Transverse colon (tissue), 4 donors: ENCODE data around the gene NXPH3. TPM values are rescaled to one million over a fixed set of nuclear protein-coding genes. Genes with fewer than 3 reads are reported as not detected.

Source experiments
- DNase-seq: peaks from one replicate; pipeline ENCODE4 v3.0.0-alpha.2; 2019
- H3K27ac ChIP-seq, 4 donors: fragments of 200-600 bp; sonication (generic); 2 replicates each; pipeline ENCODE4 v1.5.1; 2016 to 2018; ENCODE audit warnings: inconsistent platforms in 4 of 4
- H3K27me3 ChIP-seq: fragments of 200-600 bp; sonication (generic); 2 replicates; pipeline ENCODE4 v1.5.1; 2017; ENCODE audit warnings: inconsistent platforms
- H3K36me3 ChIP-seq, 4 donors: fragments of 200-600 bp; sonication (generic); 2 replicates each; pipeline ENCODE4 v1.5.1; 2017 to 2019; ENCODE audit warnings: inconsistent platforms in 4 of 4
- H3K4me1 ChIP-seq, 4 donors: fragments of 200-600 bp; sonication (generic); 2 replicates each; pipeline ENCODE4 v1.5.1; 2017 to 2020; ENCODE audit warnings: inconsistent platforms in 4 of 4
- H3K4me3 ChIP-seq, 4 donors: fragments of 200-600 bp; sonication (generic); 1 replicate in 1 of 4; 2 replicates in 3 of 4; pipeline versions ENCODE4 v1.5.1 to v1.6.1; 2017 to 2019; ENCODE audit warnings: inconsistent platforms in 4 of 4
- H3K9me3 ChIP-seq, 2 donors: fragments of 200-600 bp; sonication (generic); 2 replicates each; pipeline ENCODE4 v1.5.1; 2017 to 2019; ENCODE audit warnings: inconsistent platforms in 2 of 2
- CTCF ChIP-seq, 5 experiments: fragments of 200-600 bp in 3 of 5; fragments of 450-650 bp in 2 of 5; sonication (generic) in 3 of 5; IDR thresholded peaks; 1 replicate in 2 of 5; 2 replicates in 3 of 5; pipeline ENCODE4 v1.5.1; 2016 to 2017; ENCODE audit warnings: antibody characterized with exemption in 5 of 5, inconsistent platforms in 3 of 5, mild to moderate bottlenecking in 2 of 5, moderate library complexity in 1 of 5
- EP300 ChIP-seq: sonication (generic); formaldehyde crosslinking; IDR thresholded peaks from one replicate; pipeline ENCODE4 v1.6.1; 2017; ENCODE audit warnings: antibody characterized with exemption, low read depth
- POLR2A ChIP-seq: fragments of 450-650 bp; IDR thresholded peaks from one replicate; pipeline ENCODE4 v1.6.1; 2016; ENCODE audit warnings: antibody characterized with exemption, mild to moderate bottlenecking, moderate library complexity
- POLR2AphosphoS5 ChIP-seq, 3 donors: sonication (generic); formaldehyde crosslinking; IDR thresholded peaks; one replicate each; pipeline ENCODE4 v1.6.1; 2016; ENCODE audit warnings: antibody characterized with exemption in 3 of 3
- WGBS, 2 donors: methylation state at CpG; one replicate each; pipeline ENCODE4 v1.1.5; 2018; ENCODE audit warnings: low coverage in 1 of 2; 5-methylcytosine and 5-hydroxymethylcytosine counted together
- in situ Hi-C, 4 donors: fragments of 200-750 bp; cut with MboI; loops; one replicate each; pipeline versions ENCODE4 v1.15.0 to v1.15.1; 2017; ENCODE audit warnings: low sequenced_read_pairs in 3 of 4, low pct_ligation_motif_present in 1 of 4, low pct_unique_long_range_greater_than_20kb in 1 of 4
- intact Hi-C: fragments of 100-400 bp; cut with DNase I; formaldehyde crosslinking; loops from one replicate; pipeline ENCODE4 v1.15.1; 2023; ENCODE audit warnings: low total_unique reads
- total RNA-seq, 4 donors: library from RNA; depleted of rRNA; stranded (reverse); fragments of >200 nt; gene quantifications; one replicate each; pipeline ENCODE4 v1.1.0, GENCODE V29; 2016

The NXPH3 gene
- total RNA-seq, 4 donors from 2014 or later: 0.20 to 4.6 (median 2.6) TPM

GRCh38 chr17:49616601-49617131 lies 41.0 kb downstream of the NXPH3 start:
- Histone ChIP-seq H3K36me3 (peaks cover 0 to 60% (median 18%) of the 10 kb centered on the region in 4 donors), H3K4me1 (peaks cover 13 to 36% (median 19%) of the 10 kb centered on the region in 4 donors), H3K4me3 (no peak overlapping the region), H3K27me3 (no peaks in the 10 kb centered on the region), H3K27ac (peak overlapping the region; percentile 57 to 80 (median 68)), H3K9me3 (no peaks in the 10 kb centered on the region)
- intact Hi-C loops: no loop called here
- TF ChIP-seq EP300 (no peak), CTCF (IDR thresholded peaks at IDR 0.05) (no peak), POLR2AphosphoS5 (IDR thresholded peaks at IDR 0.05) (peak in 2 of 3 donors; percentile 3 to 26), POLR2A (no peak)
- in situ Hi-C loops: no loop called here
- WGBS, 2 donors: 56 to 100% methylated on average over 1 to 10 of the region's 10 CpGs
- DNase-seq: peak; percentile 38

- no peak overlapping the region for H3K4me3 ChIP-seq
- peaks cover 13 to 32% (median 19%) of the 10 kb centered on the region in 4 donors for H3K4me1 ChIP-seq
- WGBS, 2 donors: 71% methylated on average over 3 of the region's 3 CpGs; no CpG with 5 or more reads in 1 of the 2 donors
- no peaks in the 10 kb centered on the region for H3K9me3 ChIP-seq
- DNase-seq: no peak
- peak overlapping the region; percentile 28 to 80 (median 68) for H3K27ac ChIP-seq
- H3K27me3 ChIP-seq: no peaks in the 10 kb centered on the region
- intact Hi-C loops: no loop called here
- peaks cover 0 to 60% (median 23%) of the 10 kb centered on the region in 4 donors for H3K36me3 ChIP-seq
- TF ChIP-seq CTCF (IDR thresholded peaks at IDR 0.05): no peak
- no peak for TF ChIP-seq EP300
- no peak for TF ChIP-seq POLR2AphosphoS5 (IDR thresholded peaks at IDR 0.05)
- TF ChIP-seq POLR2A: no peak
- in situ Hi-C loops: no loop called here
These were observed 42.4 kb downstream of the NXPH3 start for GRCh38 chr17:49618028-49618611.

GRCh38 chr17:49621420-49621819 lies 45.7 kb downstream of the NXPH3 start:
- no peak for DNase-seq
- no peak overlapping the region for H3K4me3 ChIP-seq
- in situ Hi-C loops: no loop called here
- H3K4me1 ChIP-seq: peaks cover 12 to 38% (median 18%) of the 10 kb centered on the region in 4 donors
- no peak for TF ChIP-seq EP300
- no peak for TF ChIP-seq POLR2AphosphoS5 (IDR thresholded peaks at IDR 0.05)
- no peak for TF ChIP-seq CTCF (IDR thresholded peaks at IDR 0.05)
- no peak for TF ChIP-seq POLR2A
- peaks cover 0 to 46% (median 22%) of the 10 kb centered on the region in 4 donors for H3K36me3 ChIP-seq
- peak overlapping the region in 3 of 4 donors; percentile 15 to 31 (median 21) for H3K27ac ChIP-seq
- intact Hi-C loops: no loop called here
- H3K9me3 ChIP-seq: no peaks in the 10 kb centered on the region
- no peaks in the 10 kb centered on the region for H3K27me3 ChIP-seq

GRCh38 chr17:49621946-49622529 lies 46.4 kb downstream of the NXPH3 start:
- Histone ChIP-seq H3K27me3 (no peaks in the 10 kb centered on the region), H3K4me1 (peaks cover 5 to 34% (median 14%) of the 10 kb centered on the region in 4 donors)
- 71 to 80% methylated on average over 2 of the region's 2 CpGs for WGBS, 2 donors

More at GRCh38 chr17:49621946-49622529, 46.4 kb downstream of the NXPH3 start:
- H3K36me3 ChIP-seq: peaks cover 0 to 46% (median 19%) of the 10 kb centered on the region in 4 donors
- intact Hi-C loops (no loop called here), in situ Hi-C loops (no loop called here)
- DNase-seq: no peak
- H3K4me3 ChIP-seq: no peak overlapping the region
- TF ChIP-seq POLR2AphosphoS5 (IDR thresholded peaks at IDR 0.05): no peak
- TF ChIP-seq EP300: no peak
- TF ChIP-seq CTCF (IDR thresholded peaks at IDR 0.05): no peak
- TF ChIP-seq POLR2A: no peak
- no peaks in the 10 kb centered on the region for H3K9me3 ChIP-seq
- H3K27ac ChIP-seq: peak overlapping the region in 3 of 4 donors; percentile 15 to 31 (median 21)
